Mammary epithelial cell (primary cell): ENCODE data around the gene LRRTM3.

ENCODE experiments used
- CTCF ChIP-seq, 2 donors: IDR thresholded peaks in 1 of 2; conservative IDR thresholded peaks in 1 of 2; 2 replicates each; pipeline ENCODE4 v1.5.1; 2011 to 2012; ENCODE audit warnings: inconsistent platforms in 2 of 2, low read length in 2 of 2, mild to moderate bottlenecking in 2 of 2, control low read depth in 1 of 2, low read depth in 1 of 2; ENCODE audit not compliant: insufficient read depth in 1 of 2; ENCODE audit errors: extremely low read depth in 1 of 2
- EZH2 ChIP-seq: IDR thresholded peaks from 2 replicates; pipeline ENCODE4 v1.6.1; 2012; ENCODE audit warnings: low read length, inconsistent platforms, borderline replicate concordance

GRCh38 chr10:66934711-66935110 is 8.9 kb downstream of the LRRTM3 start:
- no peak for TF ChIP-seq EZH2
- TF ChIP-seq CTCF (conservative IDR thresholded peaks at IDR 0.05 in 1 of 2, IDR thresholded peaks at IDR 0.05 in 1 of 2; ENCODE audit: extremely low read depth in 1 of 2, insufficient read depth in 1 of 2, low read depth in 1 of 2, low read length in 2 of 2), result no peak
